Thyroid gland (tissue), 4 donors: ENCODE data around the gene SHISA5.

Experiments used
- POLR2A ChIP-seq, 2 donors: fragments of 450-650 bp; IDR thresholded peaks; one replicate each; pipeline ENCODE4 v1.6.1; 2017; ENCODE audit warnings: antibody characterized with exemption in 2 of 2, mild to moderate bottlenecking in 2 of 2, moderate library complexity in 1 of 2
- TF ChIP-seq, protein P1 (sequence below), 6 experiments: fragments of 200-600 bp in 3 of 6; fragments of 450-650 bp in 3 of 6; sonication (generic) in 3 of 6; IDR thresholded peaks; one replicate each; pipeline ENCODE4 v1.5.1; 2016 to 2019; ENCODE audit warnings: antibody characterized with exemption in 6 of 6, mild to moderate bottlenecking in 2 of 6, inconsistent platforms in 1 of 6, moderate library complexity in 1 of 6

GRCh38 chr3:48475188-48475587 is 28.8 kb downstream of the SHISA5 start:
- TF ChIP-seq, protein P1, sequence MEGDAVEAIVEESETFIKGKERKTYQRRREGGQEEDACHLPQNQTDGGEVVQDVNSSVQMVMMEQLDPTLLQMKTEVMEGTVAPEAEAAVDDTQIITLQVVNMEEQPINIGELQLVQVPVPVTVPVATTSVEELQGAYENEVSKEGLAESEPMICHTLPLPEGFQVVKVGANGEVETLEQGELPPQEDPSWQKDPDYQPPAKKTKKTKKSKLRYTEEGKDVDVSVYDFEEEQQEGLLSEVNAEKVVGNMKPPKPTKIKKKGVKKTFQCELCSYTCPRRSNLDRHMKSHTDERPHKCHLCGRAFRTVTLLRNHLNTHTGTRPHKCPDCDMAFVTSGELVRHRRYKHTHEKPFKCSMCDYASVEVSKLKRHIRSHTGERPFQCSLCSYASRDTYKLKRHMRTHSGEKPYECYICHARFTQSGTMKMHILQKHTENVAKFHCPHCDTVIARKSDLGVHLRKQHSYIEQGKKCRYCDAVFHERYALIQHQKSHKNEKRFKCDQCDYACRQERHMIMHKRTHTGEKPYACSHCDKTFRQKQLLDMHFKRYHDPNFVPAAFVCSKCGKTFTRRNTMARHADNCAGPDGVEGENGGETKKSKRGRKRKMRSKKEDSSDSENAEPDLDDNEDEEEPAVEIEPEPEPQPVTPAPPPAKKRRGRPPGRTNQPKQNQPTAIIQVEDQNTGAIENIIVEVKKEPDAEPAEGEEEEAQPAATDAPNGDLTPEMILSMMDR (IDR thresholded peaks at IDR 0.05): no peak
- no peak for TF ChIP-seq POLR2A (IDR thresholded peaks at IDR 0.05)
